HG02852 (cell line): ENCODE measurements around the gene SAXO1.

Source experiments
- ATAC-seq: cut with Tn5 transposase; IDR thresholded peaks from one replicate; pipeline ENCODE4 v1.9.1; 2021; ENCODE audit warnings: mild to moderate bottlenecking, moderate library complexity; ENCODE audit not compliant: unreplicated experiment

SAXO1 gene

GRCh38 chr9:18920141-18921084, 112.6 kb downstream of the SAXO1 start:
- no peak for ATAC-seq

- no peak for ATAC-seq
Observed at GRCh38 chr9:18911714-18912342, 121.2 kb downstream of the SAXO1 start.

DNA sequence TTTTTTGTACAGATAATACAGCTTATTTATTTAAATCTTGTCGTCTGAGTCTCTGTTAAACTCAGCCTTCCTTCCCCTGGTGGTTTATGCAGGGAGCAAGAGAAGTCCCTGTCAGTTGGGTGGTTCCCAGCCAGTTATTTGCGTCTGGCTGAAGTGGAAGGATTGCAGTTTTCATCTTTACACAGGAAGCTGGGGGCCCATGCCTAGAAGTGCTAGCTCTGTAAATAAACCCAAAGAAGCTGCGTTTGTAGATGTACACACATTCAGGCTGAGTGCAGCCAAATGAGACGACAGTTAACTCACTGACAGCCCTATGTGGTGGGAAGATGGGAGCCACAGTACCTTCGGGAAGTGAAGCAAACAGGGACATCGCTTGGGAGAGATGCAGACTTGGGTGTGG, 122.1 kb downstream of the SAXO1 start:
- ATAC-seq = no peak

GRCh38 chr9:18910435-18910834, 122.6 kb downstream of the SAXO1 start:
- ATAC-seq = no peak

DNA sequence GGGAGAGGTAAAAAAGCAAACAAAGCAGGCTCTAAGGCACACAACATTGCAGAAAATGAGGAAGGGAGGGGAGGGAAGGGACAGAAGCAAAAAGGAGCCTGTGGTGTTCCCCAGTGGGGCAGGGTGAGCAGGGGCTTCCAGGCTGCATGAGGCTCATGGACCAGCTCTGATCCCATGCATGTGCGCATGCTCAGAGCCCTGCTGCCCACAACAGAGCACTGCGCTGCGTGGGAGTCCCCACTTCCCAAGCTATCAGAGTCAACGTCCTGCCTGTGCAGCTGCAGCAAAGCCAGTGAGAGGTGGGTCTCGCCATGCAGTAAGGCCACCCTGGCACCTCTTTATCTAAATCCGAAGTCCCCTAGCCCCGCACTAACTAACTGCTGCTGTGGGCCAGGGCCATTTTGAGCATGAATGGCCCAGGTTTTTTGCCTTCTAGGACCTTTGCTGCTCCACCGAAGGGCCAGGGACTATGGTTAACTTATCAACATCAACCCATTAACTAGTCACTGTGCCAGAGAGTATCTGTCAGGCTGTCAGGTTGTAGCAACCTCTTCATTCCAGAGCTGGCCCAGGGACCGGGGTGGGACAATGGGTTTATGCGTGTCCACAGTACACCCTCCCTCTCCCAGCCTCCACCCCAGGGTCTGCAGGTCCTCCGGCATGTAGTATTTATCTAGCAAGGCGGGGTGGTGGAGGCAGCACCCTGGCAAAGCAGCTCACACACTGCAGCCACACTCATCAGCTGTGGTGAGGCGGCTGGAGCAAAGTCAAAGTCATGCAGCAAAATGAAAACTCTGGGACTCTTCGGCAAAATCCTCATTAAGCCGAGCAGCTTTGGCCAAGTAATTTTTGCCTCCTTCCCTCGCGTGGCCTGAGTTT, 123.6 kb downstream of the SAXO1 start:
- no peak for ATAC-seq

GRCh38 chr9:18907927-18908625, 124.9 kb downstream of the SAXO1 start:
- ATAC-seq = no peak

GRCh38 chr9:18906656-18907395, 126.2 kb downstream of the SAXO1 start:
- no peak for ATAC-seq

DNA sequence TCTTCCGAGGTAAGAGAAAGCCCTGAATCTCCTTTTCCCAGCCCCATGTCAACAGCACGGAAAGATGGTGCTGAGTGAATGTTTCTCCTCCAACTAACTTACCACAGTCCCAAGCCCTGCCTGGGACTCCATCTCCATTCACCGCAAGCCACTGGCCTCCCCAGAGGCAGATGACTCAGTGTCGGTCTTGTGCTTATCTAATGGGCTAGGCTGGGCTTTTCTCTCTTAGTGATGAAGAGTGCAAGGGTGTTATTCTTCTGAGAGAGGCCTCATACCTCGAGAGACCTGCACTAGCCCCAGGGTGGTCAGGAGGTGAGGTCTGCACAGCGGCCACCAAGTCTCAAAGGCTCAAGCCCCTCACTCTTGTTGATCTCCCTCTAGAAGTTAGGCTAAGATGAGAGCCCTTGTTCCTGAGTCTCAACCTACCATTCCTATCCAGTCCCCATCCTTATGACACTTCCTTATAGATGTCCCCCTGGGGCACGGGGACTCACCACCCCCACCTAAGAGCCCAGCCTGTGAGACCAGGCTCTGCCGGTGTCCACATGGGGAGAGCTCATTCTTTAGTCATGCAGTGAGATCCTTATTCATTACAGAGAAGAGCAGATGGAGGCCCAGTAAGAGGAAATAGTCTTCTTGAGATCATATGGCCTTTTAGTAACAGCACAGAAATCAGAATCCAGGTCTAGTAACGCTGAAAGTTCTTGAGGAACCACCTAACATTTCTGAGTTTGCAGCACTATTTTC, 127.0 kb downstream of the SAXO1 start:
- no peak for ATAC-seq

DNA sequence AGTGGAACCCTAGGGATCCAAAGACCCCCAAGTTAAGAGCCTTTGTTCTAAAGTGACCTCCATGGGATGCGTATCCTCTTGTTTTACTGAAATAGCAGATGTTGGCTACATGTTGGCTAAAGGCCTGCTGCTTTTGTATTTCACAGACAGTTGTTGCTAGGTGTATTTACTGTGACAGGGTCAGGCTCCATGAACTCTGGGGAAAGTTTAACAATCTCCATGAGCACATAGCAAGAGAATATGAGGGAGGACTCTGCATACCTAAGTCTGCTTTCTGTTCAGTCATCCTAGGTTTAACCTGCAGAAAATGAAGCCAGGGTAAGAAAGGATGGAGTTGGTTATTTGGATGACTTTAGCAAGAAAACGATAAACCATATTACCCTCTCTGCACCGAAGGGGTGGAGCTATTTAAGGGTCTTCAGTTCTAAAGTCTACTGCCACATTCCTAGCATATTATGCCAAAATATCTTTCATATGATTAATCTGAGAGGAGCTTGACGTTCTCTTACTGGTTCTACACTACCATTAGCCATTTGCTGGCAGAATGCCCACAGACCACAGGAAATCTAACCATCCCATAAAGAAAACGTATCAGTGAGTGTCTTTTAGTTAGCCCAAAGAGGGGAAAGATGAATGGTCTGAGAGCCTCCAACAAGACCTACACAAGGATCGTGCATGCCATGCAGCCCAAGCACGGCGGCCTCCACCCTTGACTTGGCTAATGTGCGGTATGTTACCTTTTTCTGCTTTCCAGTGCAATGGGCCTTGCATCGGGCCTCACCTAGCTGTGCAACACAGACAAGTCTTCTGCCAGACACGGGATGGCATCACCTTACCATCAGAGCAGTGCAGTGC, 127.8 kb downstream of the SAXO1 start:
- ATAC-seq = no peak

DNA sequence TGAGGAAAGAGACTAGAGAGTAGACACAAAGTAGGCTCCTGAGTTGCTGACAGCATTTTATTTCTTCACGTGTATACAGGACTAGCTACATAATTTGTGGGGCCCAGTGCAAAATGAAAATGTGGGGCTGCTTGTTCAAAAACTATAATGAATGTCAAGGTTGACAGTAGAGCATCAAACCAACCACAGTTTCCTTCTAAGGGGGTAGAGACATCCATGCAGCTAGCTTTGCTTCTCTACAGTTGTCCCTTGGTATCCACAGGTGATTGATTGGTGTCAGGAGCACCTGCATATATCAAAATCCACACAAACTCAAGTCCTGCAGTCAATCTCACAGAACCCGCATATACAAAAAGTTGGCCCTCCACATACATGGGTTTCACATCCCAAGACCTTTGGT, 129.6 kb downstream of the SAXO1 start:
- ATAC-seq = no peak

DNA sequence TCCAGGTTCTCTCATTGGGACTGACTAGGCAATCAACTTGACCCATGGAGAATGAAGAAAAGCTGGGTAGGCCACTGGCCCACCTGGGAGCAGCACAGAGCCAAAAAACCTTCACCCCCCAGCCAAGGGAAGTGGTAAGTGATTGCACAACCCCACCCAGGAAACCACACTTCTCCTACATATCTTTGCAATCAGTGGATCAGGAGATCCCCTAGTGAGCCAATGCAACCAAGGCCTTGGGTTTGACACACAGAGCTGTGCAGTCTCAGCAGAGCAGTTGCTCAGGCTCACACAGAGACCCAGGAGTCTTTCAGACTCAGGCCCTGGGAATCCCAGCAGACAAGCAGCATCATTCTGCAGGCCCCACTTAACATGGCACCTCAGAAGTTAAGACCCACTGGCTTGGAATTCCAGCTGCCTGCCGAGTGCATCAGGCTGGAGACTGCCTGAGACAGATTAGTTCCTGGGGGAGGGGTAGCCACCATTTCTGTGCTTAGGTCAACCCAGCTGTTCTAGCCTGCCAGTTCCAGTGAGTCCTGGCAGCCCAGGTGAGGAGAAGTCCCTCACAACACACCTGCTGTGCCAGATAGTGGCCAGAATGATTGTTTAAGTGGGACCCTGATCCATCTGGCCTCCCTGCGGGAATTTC, 136.4 kb downstream of the SAXO1 start:
- no peak for ATAC-seq

- no peak for ATAC-seq
Observed at GRCh38 chr9:18896004-18896403, 137.0 kb downstream of the SAXO1 start.

DNA sequence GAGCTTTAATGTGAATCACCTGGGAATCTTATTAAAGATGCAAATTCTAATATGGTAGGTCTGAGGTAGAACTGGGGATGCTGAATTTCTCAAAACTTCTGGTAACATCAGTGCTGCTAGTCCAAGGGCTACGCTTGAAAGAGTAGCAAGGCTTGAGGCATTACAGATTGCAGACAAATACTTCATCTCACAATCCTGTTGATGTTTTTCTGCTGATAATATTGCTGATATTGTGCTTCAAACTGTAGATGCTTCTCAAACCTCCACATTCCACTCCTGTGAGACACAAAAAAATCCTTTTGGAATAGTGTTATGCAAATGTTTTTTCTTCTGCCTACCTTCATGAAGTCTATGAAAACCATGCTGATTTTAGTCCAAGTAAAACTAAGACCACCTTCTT, 139.5 kb downstream of the SAXO1 start:
- ATAC-seq = no peak

GRCh38 chr9:18893046-18893445, 140.0 kb downstream of the SAXO1 start:
- no peak for ATAC-seq

- no peak for ATAC-seq
Observed at GRCh38 chr9:18891946-18892670, 140.9 kb downstream of the SAXO1 start.

DNA sequence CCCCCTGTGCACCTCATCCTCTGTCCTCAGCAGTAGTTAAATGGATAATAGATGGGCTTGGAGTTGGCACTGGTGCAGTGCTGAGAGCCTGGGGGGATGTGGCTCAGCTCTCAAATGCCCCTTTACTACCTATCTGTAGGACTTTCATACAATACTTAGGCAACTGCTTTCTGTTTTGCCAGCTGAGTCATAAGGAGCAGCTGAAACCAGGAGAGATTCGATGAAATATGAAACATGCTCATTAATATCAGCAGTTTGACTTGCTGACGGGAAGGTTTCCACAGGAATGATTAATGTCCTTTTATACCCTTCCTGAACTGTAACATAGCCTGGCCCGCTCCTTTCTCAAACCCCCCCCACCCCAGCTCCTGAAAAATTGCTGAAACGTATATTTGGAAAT, 142.6 kb downstream of the SAXO1 start:
- ATAC-seq = peak; percentile 82

DNA sequence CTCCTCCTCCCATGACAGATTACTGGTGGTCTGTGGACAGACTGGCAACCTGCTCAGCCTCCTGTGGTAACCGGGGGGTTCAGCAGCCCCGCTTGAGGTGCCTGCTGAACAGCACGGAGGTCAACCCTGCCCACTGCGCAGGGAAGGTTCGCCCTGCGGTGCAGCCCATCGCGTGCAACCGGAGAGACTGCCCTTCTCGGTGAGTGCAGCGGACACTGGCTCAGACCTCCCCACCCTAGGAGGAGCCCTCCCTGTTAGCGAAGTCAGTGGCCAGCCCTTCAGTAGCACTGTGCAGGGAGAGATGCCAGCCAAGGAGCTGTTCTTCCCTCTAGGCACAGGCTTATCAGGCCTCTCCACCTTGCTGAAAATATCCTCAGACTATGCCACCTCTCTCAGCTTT, 143.5 kb downstream of the SAXO1 start:
- ATAC-seq = no peak
